Activated CD4-positive, CD25-positive, alpha-beta regulatory T cell treated with anti-CD3 and anti-CD28 coated beads, Interleukin-2, amount 50 U/mL, for 24 hours (primary cell): ENCODE measurements around the gene ARHGEF37.
A peak's percentile ranks its signal among the peaks of the same experiment; 100 is the strongest.

Source experiments
- ATAC-seq, 2 donors: fragments of 150-1000 bp; cut with Tn5 transposase; one replicate each; pipeline ENCODE4 v1.10.0; 2021; ENCODE audit warnings: mild to moderate bottlenecking in 1 of 2, moderate library complexity in 1 of 2

The ARHGEF37 gene

GRCh38 chr5:149603210-149603609 lies 21.9 kb downstream of the ARHGEF37 start:
- ATAC-seq: no peak

GRCh38 chr5:149603920-149604319 lies 22.6 kb downstream of the ARHGEF37 start:
- ATAC-seq: no peak

- ATAC-seq: no peak
Measured at GRCh38 chr5:149604321-149604720, 23.0 kb downstream of the ARHGEF37 start.

- ATAC-seq: no peak
Measured at GRCh38 chr5:149605354-149605997, 24.2 kb downstream of the ARHGEF37 start.

GRCh38 chr5:149605998-149606724 lies 24.9 kb downstream of the ARHGEF37 start:
- peak in 1 of 2 donors; percentile 24 for ATAC-seq

- no peak for ATAC-seq
Measured at GRCh38 chr5:149608936-149609545, 27.7 kb downstream of the ARHGEF37 start.

- no peak for ATAC-seq
Measured at GRCh38 chr5:149609640-149610219, 28.4 kb downstream of the ARHGEF37 start.

- no peak for ATAC-seq
Measured at GRCh38 chr5:149610589-149611255, 29.4 kb downstream of the ARHGEF37 start.

- no peak for ATAC-seq
Measured at GRCh38 chr5:149611326-149611725, 30.0 kb downstream of the ARHGEF37 start.

GRCh38 chr5:149614034-149614907 lies 33.0 kb downstream of the ARHGEF37 start:
- ATAC-seq: no peak

- no peak for ATAC-seq
Measured at GRCh38 chr5:149615976-149616375, 34.7 kb downstream of the ARHGEF37 start.

- ATAC-seq: peak; percentile 61 to 74
Measured at GRCh38 chr5:149616727-149617285, 35.5 kb downstream of the ARHGEF37 start.

- ATAC-seq: no peak
Measured at GRCh38 chr5:149617760-149618306, 36.5 kb downstream of the ARHGEF37 start.

GRCh38 chr5:149618581-149619248 lies 37.4 kb downstream of the ARHGEF37 start:
- ATAC-seq: peak in 1 of 2 donors; percentile 32

GRCh38 chr5:149621415-149622098 lies 40.3 kb downstream of the ARHGEF37 start:
- ATAC-seq: no peak

GRCh38 chr5:149622466-149622865 lies 41.2 kb downstream of the ARHGEF37 start:
- no peak for ATAC-seq

GRCh38 chr5:149623473-149623872 lies 42.2 kb downstream of the ARHGEF37 start:
- no peak for ATAC-seq

- no peak for ATAC-seq
Measured at GRCh38 chr5:149627070-149627469, 45.8 kb downstream of the ARHGEF37 start.

- no peak for ATAC-seq
Measured at GRCh38 chr5:149628221-149628620, 46.9 kb downstream of the ARHGEF37 start.

- ATAC-seq: no peak
Measured at GRCh38 chr5:149628846-149629388, 47.6 kb downstream of the ARHGEF37 start.
